ENCODE results near the gene ABCD1. TPM values are rescaled to one million over a fixed set of nuclear protein-coding genes. Genes with fewer than 3 reads are reported as not detected.
"Not testable (repeated sequence)": the region's sequence is repeated elsewhere in the genome, so short reads cannot be mapped to it uniquely, and the experiment has no call there.

ABCD1 gene
- total RNA-seq, 1 donor from 2014 or later, result 20.3 TPM

- Mint-ChIP-seq H3K4me1 (ENCODE audit: low read depth) (no peaks in the 10 kb centered on the region), H3K27ac (ENCODE audit: unreplicated experiment) (no peak overlapping the region), H3K4me3 (ENCODE audit: unreplicated experiment) (no peak overlapping the region), H3K36me3 (ENCODE audit: low read depth) (peaks cover 7% of the 10 kb centered on the region), H3K27me3 (ENCODE audit: low read depth) (no peaks in the 10 kb centered on the region), H3K9me3 (ENCODE audit: low read depth) (peaks cover 8% of the 10 kb centered on the region)
- TF ChIP-seq, protein P1, sequence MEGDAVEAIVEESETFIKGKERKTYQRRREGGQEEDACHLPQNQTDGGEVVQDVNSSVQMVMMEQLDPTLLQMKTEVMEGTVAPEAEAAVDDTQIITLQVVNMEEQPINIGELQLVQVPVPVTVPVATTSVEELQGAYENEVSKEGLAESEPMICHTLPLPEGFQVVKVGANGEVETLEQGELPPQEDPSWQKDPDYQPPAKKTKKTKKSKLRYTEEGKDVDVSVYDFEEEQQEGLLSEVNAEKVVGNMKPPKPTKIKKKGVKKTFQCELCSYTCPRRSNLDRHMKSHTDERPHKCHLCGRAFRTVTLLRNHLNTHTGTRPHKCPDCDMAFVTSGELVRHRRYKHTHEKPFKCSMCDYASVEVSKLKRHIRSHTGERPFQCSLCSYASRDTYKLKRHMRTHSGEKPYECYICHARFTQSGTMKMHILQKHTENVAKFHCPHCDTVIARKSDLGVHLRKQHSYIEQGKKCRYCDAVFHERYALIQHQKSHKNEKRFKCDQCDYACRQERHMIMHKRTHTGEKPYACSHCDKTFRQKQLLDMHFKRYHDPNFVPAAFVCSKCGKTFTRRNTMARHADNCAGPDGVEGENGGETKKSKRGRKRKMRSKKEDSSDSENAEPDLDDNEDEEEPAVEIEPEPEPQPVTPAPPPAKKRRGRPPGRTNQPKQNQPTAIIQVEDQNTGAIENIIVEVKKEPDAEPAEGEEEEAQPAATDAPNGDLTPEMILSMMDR (IDR thresholded peaks at IDR 0.05), result no peak
- no peak for DNase-seq (ENCODE audit: low spot score)
These were observed 12.3 kb downstream of the ABCD1 start for GRCh38 chrX:153736871-153737441.

- peaks cover 7% of the 10 kb centered on the region for H3K36me3 Mint-ChIP-seq (ENCODE audit: low read depth)
- H3K4me1 Mint-ChIP-seq (ENCODE audit: low read depth), result no peaks in the 10 kb centered on the region
- H3K27me3 Mint-ChIP-seq (ENCODE audit: low read depth), result no peaks in the 10 kb centered on the region
- no peak overlapping the region for H3K27ac Mint-ChIP-seq (ENCODE audit: unreplicated experiment)
- DNase-seq (ENCODE audit: low spot score), result no peak
- TF ChIP-seq, protein P1 (IDR thresholded peaks at IDR 0.05), result no peak
- peaks cover 5% of the 10 kb centered on the region for H3K9me3 Mint-ChIP-seq (ENCODE audit: low read depth)
- H3K4me3 Mint-ChIP-seq (ENCODE audit: unreplicated experiment), result no peak overlapping the region
These were observed 13.5 kb downstream of the ABCD1 start for GRCh38 chrX:153738056-153738605.

- Mint-ChIP-seq H3K27ac (ENCODE audit: unreplicated experiment) (no peak overlapping the region), H3K27me3 (ENCODE audit: low read depth) (no peaks in the 10 kb centered on the region), H3K36me3 (ENCODE audit: low read depth) (peaks cover 2% of the 10 kb centered on the region), H3K9me3 (ENCODE audit: low read depth) (peaks cover under 1% of the 10 kb centered on the region), H3K4me1 (ENCODE audit: low read depth) (no peaks in the 10 kb centered on the region), H3K4me3 (ENCODE audit: unreplicated experiment) (no peak overlapping the region)
- TF ChIP-seq, protein P1 (IDR thresholded peaks at IDR 0.05), result no peak
- no peak for DNase-seq (ENCODE audit: low spot score)
These were observed 15.3 kb downstream of the ABCD1 start for GRCh38 chrX:153739754-153740486.

DNA sequence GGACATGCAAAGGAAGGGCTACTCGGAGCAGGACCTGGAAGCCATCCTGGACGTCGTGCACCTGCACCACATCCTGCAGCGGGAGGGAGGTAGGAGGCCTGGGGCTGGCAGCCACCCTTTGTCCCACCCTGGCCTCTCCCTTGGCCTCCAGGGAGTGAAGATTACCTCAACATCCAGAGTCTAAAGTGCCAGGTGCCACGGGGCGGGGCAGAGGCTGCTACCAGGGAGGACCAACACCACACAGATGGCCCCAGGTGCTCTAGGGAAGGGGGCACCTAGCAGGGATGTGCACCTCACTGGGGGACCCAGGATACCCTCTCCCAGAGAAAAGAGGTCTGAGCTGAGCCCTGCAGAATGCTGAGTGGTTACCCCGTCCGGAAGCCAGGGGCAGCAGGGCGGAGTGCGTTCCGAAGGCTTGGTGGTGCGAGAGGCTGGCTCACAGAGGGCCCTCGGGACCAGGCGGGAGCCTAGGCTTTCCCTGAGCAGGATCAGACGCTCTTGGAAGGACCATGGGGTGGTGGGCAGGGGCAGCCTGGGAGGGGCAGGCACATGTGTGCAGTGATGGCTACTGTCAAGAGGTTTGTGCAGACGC, 16.1 kb downstream of the ABCD1 start:
- DNase-seq (ENCODE audit: low spot score), result no peak
- Mint-ChIP-seq H3K27ac (ENCODE audit: unreplicated experiment) (no peak overlapping the region), H3K4me1 (ENCODE audit: low read depth) (no peaks in the 10 kb centered on the region), H3K36me3 (ENCODE audit: low read depth) (peaks cover 2% of the 10 kb centered on the region), H3K27me3 (ENCODE audit: low read depth) (no peaks in the 10 kb centered on the region), H3K9me3 (ENCODE audit: low read depth) (no peaks in the 10 kb centered on the region), H3K4me3 (ENCODE audit: unreplicated experiment) (no peak overlapping the region)
- TF ChIP-seq, protein P1 (IDR thresholded peaks at IDR 0.05), result no peak

DNA sequence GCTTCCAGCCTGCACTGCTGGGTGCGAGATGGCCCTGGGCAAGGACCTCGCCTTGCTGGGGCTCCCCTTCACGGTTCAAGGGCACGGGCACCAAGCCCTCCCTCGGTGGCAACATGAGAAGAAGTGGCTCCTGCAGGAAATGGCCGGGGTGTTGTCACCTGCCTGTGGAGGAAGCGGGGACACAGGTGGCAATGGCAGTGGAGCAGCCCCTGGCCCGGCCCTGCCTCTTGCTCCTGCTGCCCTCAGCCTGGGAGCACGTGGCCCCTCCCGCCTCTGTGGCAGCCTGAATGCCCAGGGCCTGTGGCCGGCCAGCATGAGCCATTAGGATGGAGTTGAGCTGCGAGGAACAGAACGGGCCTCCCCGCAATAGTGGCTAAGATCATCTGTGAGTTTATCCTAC, 16.8 kb downstream of the ABCD1 start:
- Mint-ChIP-seq H3K4me3 (ENCODE audit: unreplicated experiment) (no peak overlapping the region), H3K4me1 (ENCODE audit: low read depth) (no peaks in the 10 kb centered on the region), H3K36me3 (ENCODE audit: low read depth) (peaks cover 2% of the 10 kb centered on the region), H3K27ac (ENCODE audit: unreplicated experiment) (no peak overlapping the region), H3K9me3 (ENCODE audit: low read depth) (peaks cover 2% of the 10 kb centered on the region), H3K27me3 (ENCODE audit: low read depth) (no peaks in the 10 kb centered on the region)
- DNase-seq (ENCODE audit: low spot score), result no peak
- TF ChIP-seq, protein P1 (IDR thresholded peaks at IDR 0.05), result no peak

- not testable (repeated sequence) for H3K27ac Mint-ChIP-seq (ENCODE audit: unreplicated experiment); H3K27me3 Mint-ChIP-seq (ENCODE audit: low read depth); DNase-seq (ENCODE audit: low spot score); H3K4me3 Mint-ChIP-seq (ENCODE audit: unreplicated experiment); H3K36me3 Mint-ChIP-seq (ENCODE audit: low read depth); H3K9me3 Mint-ChIP-seq (ENCODE audit: low read depth); H3K4me1 Mint-ChIP-seq (ENCODE audit: low read depth)
These were observed 17.5 kb downstream of the ABCD1 start for GRCh38 chrX:153742111-153742510.

- not testable (repeated sequence) for H3K9me3 Mint-ChIP-seq (ENCODE audit: low read depth); H3K4me3 Mint-ChIP-seq (ENCODE audit: unreplicated experiment); H3K36me3 Mint-ChIP-seq (ENCODE audit: low read depth); H3K27ac Mint-ChIP-seq (ENCODE audit: unreplicated experiment); H3K27me3 Mint-ChIP-seq (ENCODE audit: low read depth); H3K4me1 Mint-ChIP-seq (ENCODE audit: low read depth); DNase-seq (ENCODE audit: low spot score)
These were observed 18.3 kb downstream of the ABCD1 start for GRCh38 chrX:153742796-153743467.
